H1 (cell line): Measurements from ENCODE around the gene STX18. TPM values are rescaled to one million over a fixed set of nuclear protein-coding genes. Genes with fewer than 3 reads are reported as not detected.

ENCODE experiments used
- ATF3 ChIP-seq: IDR thresholded peaks from 2 replicates; pipeline ENCODE4 v1.6.1; 2011; ENCODE audit warnings: low read depth, mild to moderate bottlenecking, low read length; ENCODE audit not compliant: insufficient read depth
- SIRT6 ChIP-seq: IDR thresholded peaks from one replicate; pipeline ENCODE4 v1.7.1; 2012; ENCODE audit warnings: low read length, inconsistent platforms
- polyA plus RNA-seq, 7 experiments: library from polyadenylated mRNA; depleted of rRNA in 3 of 7; stranded (reverse) in 5 of 7; unstranded in 2 of 7; fragments of >200 nt in 5 of 7; fragments of 200-250 nt in 2 of 7; gene quantifications; 1 replicate in 5 of 7; 2 replicates in 1 of 7; 4 replicates in 1 of 7; pipeline versions ENCODE4 v1.2.1 to v1.2.3, GENCODE V29; 2011 to 2013; ENCODE audit warnings: missing spikeins in 2 of 7, mixed read lengths in 2 of 7
- total RNA-seq: library from RNA; stranded (reverse); fragmentation: NEBNext Ultra II Directional; extraction: Animal tissue kit (Norgen Biotek cat#: 25700); gene quantifications from 2 replicates; pipeline ENCODE4 v1.2.1, GENCODE V29; 2021

STX18 gene
- total and polyA plus RNA-seq, 2 of the 8 experiments (the other 6 are each of a cell fraction or from before 2014, with no cell fraction given) = 14.6 to 18.3 TPM

GRCh38 chr4:4412641-4413372 is 129.0 kb downstream of the STX18 start (continued):
- no peak for TF ChIP-seq ATF3
- no peak for TF ChIP-seq SIRT6
